ENCODE measurements around the gene USP32. TPM values are rescaled to one million over a fixed set of nuclear protein-coding genes. Genes with fewer than 3 reads are reported as not detected.
A peak's percentile ranks its signal among the peaks of the same experiment; 100 is the strongest.

USP32 gene
- total and polyA plus RNA-seq, 10 of the 15 experiments (the other 5 are each of a cell fraction or from before 2014, with no cell fraction given): 7.8 to 37.3 (median 25.5) TPM

DNA sequence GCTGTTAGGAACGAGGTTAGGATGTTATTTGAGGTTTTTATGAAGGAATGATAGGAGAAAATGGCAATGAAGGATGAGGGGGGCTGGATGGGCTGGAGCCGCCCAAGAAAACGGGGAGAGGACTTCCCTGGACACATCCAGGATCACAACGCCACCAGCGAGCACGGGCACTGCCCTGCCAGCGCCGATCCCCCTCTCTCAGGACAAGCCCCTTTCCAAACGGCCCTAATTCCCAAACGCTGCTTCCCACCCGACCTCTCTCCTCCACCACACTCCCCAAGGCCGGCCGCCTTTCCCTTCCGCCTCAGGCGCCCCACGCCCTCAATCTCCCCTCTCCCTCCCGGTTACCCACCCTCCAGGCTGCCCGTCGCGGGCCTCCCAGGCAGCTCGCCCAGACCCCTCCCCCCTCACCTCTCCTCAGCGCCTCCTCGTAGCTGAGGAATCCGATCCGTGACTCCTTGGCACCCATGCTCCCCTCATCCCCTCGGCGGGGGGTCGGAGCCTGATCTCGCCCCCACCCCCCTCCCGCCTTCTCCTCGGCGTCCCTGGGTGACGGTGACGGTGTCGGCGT is 377 bp downstream of the USP32 start:
- ChIA-PET RAD21 (ENCODE audit: unreplicated experiment) (interaction anchor here (0.6 to 2.1 kb wide), 3 partner anchors 36 to 160 kb away, joined by 3 to 9 read pairs (median 3); no protein-coding TSS in a partner anchor), CTCF (interaction anchor here (0.7 to 2.0 kb wide), 4 partner anchors 32 to 217 kb away, joined by 3 to 6 read pairs (median 5); partner anchors contain the start of gene CHCT1), POLR2A (interaction anchor here (0.6 to 1.8 kb wide), 6 partner anchors 9 to 301 kb away, joined by 3 to 10 read pairs (median 4); partner anchors contain the start of gene PPM1D), SMC1A (ENCODE audit: uncharacterized antibody, unreplicated experiment) (interaction anchor here (0.9 to 1.8 kb wide), 5 partner anchors 77 to 304 kb away, joined by 3 to 5 read pairs (median 4); no protein-coding TSS in a partner anchor)
- BruUV-seq (replicated peaks): no TSS peak
- peak overlapping the region; percentile 90 for H3K9ac ChIP-seq (ENCODE audit: control insufficient read depth, insufficient read depth, low read length)
- FAIRE-seq (no peak), DNase-seq (ENCODE audit: low read depth, low spot score) (no peak), ATAC-seq (peak; percentile 49)
- H3K27ac ChIP-seq (ENCODE audit: control insufficient read depth, insufficient read depth): peak overlapping the region; percentile 81
- H3K36me3 ChIP-seq (ENCODE audit: control insufficient read depth in 2 of 2, insufficient read depth in 2 of 2, low read length in 1 of 2): no peaks in the 10 kb centered on the region
- under 1% methylated on average over 19 of the region's 36 CpGs for WGBS (ENCODE audit: insufficient coverage, insufficient replicate concordance, low lambda C conversion rate, missing lambda C conversion rate)
- peak overlapping the region; percentile 97 for H3K4me3 ChIP-seq
- peak overlapping the region; percentile 88 for H3K4me2 ChIP-seq (ENCODE audit: control insufficient read depth, insufficient read depth)
- H3K79me2 ChIP-seq (ENCODE audit: control insufficient read depth, insufficient read depth, low read length): peaks cover 45% of the 10 kb centered on the region
- peak overlapping the region; percentile 78 for H2AFZ ChIP-seq (ENCODE audit: control insufficient read depth, low read depth, low read length)
- H3K9me3 ChIP-seq (replicated peaks; ENCODE audit: control insufficient read depth, insufficient read depth, low read length): no peaks in the 10 kb centered on the region
- H4K20me1 ChIP-seq (ENCODE audit: control insufficient read depth, insufficient read depth): no peaks in the 10 kb centered on the region
- in situ Hi-C loops (cut with MboI): no loop called here
- no peaks in the 10 kb centered on the region for H3K4me1 ChIP-seq (ENCODE audit: control insufficient read depth, insufficient read depth, low read length)
- H3K27me3 ChIP-seq (replicated peaks in 1 of 2; ENCODE audit: control insufficient read depth in 2 of 2, insufficient read depth in 2 of 2, low read length in 1 of 2): no peaks in the 10 kb centered on the region
- intact Hi-C loops (cut with micrococcal nuclease; ENCODE audit: unreplicated experiment): loop anchor here (5.0 kb wide), 1 partner anchor 84 kb away; no protein-coding TSS in a partner anchor
- TF ChIP-seq MYC (IDR thresholded peaks at IDR 0.05; ENCODE audit: insufficient read depth, insufficient read length, insufficient replicate concordance, low read length, severe bottlenecking) (no peak), NBN (IDR thresholded peaks at IDR 0.05) (0 out of 2 replicates have a peak, but pooled peaks have one; percentile 32), KDM1A (IDR thresholded peaks at IDR 0.05; ENCODE audit: borderline replicate concordance) (no peak), CHD1 (IDR thresholded peaks at IDR 0.05; ENCODE audit: low read depth, low read length) (no peak), POLR2AphosphoS2 (IDR thresholded peaks at IDR 0.05; ENCODE audit: low read depth, low read length) (no peak), BACH1 (IDR thresholded peaks at IDR 0.05; ENCODE audit: borderline replicate concordance) (0 out of 2 replicates have a peak, but pooled peaks have one; percentile 48), NFXL1 (IDR thresholded peaks at IDR 0.05; ENCODE audit: borderline replicate concordance) (peak; percentile 39; the same call in 1 of the 2 replicates), LARP7 (IDR thresholded peaks at IDR 0.05) (0 out of 2 replicates have a peak, but pooled peaks have one; percentile 35), RUNX3 (IDR thresholded peaks at IDR 0.05; ENCODE audit: low read length) (no peak), NFIC (IDR thresholded peaks at IDR 0.05; ENCODE audit: low read depth, low read length) (no peak), TBL1XR1 (IDR thresholded peaks at IDR 0.05; ENCODE audit: low read depth, low read length) (peak; percentile 4; the same call in 1 of the 2 replicates), MTA2 (IDR thresholded peaks at IDR 0.05; ENCODE audit: low read depth) (0 out of 2 replicates have a peak, but pooled peaks have one; percentile 32)
- TF ChIP-seq, protein P1, sequence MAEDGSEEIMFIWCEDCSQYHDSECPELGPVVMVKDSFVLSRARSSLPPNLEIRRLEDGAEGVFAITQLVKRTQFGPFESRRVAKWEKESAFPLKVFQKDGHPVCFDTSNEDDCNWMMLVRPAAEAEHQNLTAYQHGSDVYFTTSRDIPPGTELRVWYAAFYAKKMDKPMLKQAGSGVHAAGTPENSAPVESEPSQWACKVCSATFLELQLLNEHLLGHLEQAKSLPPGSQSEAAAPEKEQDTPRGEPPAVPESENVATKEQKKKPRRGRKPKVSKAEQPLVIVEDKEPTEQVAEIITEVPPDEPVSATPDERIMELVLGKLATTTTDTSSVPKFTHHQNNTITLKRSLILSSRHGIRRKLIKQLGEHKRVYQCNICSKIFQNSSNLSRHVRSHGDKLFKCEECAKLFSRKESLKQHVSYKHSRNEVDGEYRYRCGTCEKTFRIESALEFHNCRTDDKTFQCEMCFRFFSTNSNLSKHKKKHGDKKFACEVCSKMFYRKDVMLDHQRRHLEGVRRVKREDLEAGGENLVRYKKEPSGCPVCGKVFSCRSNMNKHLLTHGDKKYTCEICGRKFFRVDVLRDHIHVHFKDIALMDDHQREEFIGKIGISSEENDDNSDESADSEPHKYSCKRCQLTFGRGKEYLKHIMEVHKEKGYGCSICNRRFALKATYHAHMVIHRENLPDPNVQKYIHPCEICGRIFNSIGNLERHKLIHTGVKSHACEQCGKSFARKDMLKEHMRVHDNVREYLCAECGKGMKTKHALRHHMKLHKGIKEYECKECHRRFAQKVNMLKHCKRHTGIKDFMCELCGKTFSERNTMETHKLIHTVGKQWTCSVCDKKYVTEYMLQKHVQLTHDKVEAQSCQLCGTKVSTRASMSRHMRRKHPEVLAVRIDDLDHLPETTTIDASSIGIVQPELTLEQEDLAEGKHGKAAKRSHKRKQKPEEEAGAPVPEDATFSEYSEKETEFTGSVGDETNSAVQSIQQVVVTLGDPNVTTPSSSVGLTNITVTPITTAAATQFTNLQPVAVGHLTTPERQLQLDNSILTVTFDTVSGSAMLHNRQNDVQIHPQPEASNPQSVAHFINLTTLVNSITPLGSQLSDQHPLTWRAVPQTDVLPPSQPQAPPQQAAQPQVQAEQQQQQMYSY (CRISPR knock-in tag; IDR thresholded peaks at IDR 0.05): no peak
- TF ChIP-seq, protein P2, sequence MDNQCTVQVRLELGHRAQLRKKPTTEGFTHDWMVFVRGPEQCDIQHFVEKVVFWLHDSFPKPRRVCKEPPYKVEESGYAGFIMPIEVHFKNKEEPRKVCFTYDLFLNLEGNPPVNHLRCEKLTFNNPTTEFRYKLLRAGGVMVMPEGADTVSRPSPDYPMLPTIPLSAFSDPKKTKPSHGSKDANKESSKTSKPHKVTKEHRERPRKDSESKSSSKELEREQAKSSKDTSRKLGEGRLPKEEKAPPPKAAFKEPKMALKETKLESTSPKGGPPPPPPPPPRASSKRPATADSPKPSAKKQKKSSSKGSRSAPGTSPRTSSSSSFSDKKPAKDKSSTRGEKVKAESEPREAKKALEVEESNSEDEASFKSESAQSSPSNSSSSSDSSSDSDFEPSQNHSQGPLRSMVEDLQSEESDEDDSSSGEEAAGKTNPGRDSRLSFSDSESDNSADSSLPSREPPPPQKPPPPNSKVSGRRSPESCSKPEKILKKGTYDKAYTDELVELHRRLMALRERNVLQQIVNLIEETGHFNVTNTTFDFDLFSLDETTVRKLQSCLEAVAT (IDR thresholded peaks at IDR 0.05): 0 out of 2 replicates have a peak, but pooled peaks have one; percentile 63
- TF ChIP-seq, protein P3, sequence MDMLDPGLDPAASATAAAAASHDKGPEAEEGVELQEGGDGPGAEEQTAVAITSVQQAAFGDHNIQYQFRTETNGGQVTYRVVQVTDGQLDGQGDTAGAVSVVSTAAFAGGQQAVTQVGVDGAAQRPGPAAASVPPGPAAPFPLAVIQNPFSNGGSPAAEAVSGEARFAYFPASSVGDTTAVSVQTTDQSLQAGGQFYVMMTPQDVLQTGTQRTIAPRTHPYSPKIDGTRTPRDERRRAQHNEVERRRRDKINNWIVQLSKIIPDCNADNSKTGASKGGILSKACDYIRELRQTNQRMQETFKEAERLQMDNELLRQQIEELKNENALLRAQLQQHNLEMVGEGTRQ (IDR thresholded peaks at IDR 0.05; ENCODE audit: borderline replicate concordance, low read depth, low read length): no peak

Measured in GM12878 (cell line).